GM12872 (cell line): ENCODE results near the gene UGT3A2.

Source experiments
- CTCF ChIP-seq: IDR thresholded peaks from 3 replicates; pipeline ENCODE4 v1.5.1; 2011; ENCODE audit warnings: low read depth, mild to moderate bottlenecking, low read length, moderate library complexity; ENCODE audit not compliant: insufficient read depth

The UGT3A2 gene

GRCh38 chr5:35990941-35991611 lies 75.6 kb downstream of the UGT3A2 start, which contains the start of gene UGT3A1:
UGT3A1 (minus strand) TSS chr5:35991390; CDS start chr5:35991240, 150 bp downstream.
- TF ChIP-seq CTCF, result no peak

DNA sequence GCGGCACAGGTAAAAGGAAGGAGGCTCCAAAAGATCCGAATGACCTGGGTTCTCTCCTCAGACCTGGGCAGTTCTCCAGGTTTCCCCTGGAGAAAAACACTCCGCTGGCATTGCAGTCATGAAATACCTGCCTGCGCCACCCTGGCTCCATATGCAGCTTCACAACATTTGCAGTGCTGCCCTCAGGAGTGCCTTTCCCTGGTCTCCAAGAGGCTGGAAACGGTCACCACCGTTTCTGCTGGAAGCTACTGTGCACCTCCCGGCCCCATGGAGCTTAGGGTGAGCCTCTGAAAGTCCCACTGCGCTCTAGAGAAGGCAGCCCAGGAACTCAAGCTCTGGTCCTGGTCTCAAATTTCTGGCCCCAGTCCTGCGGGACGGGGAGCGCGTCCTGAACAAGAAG lies 76.2 kb downstream of the UGT3A2 start:
- TF ChIP-seq CTCF, result no peak

DNA sequence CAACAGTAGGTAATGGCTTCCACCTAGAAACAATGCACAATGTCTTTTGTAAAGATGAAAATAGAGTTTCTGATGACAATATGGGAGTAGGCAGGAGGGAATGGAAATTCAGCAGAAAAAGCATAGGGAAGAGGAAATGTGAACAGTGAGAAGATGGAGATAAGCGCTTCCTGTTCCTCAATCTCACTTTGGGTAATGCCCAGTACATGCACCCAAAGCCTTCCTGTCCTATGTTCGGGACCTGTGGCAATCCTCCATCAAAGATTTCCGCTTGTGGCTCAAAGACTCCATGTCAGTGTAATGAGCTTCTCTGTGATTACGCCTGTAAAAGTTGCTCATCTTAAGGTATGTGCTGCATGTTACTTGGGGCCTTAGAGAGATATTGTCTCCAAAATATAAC lies 78.2 kb downstream of the UGT3A2 start:
- no peak for TF ChIP-seq CTCF

- TF ChIP-seq CTCF, result no peak
These were observed 78.9 kb downstream of the UGT3A2 start for GRCh38 chr5:35987776-35988175.
